GM18867 (cell line): ENCODE data around the gene SMPDL3B.
A peak's percentile ranks its signal among the peaks of the same experiment; 100 is the strongest.

Source experiments
- ATAC-seq: cut with Tn5 transposase; IDR thresholded peaks from one replicate; pipeline ENCODE4 v1.9.1; 2021; ENCODE audit warnings: mild to moderate bottlenecking, moderate library complexity; ENCODE audit not compliant: unreplicated experiment

The SMPDL3B gene

GRCh38 chr1:27934818-27935549 is at the start of gene SMPDL3B:
Gene SMPDL3B (plus strand): TSS chr1:27935000. CDS start chr1:27935184, 184 bp downstream.
- no peak for ATAC-seq

GRCh38 chr1:27885114-27885528 is 49.7 kb upstream of the SMPDL3B start:
- no peak for ATAC-seq

- ATAC-seq, result no peak
Measured at GRCh38 chr1:27885621-27886352, 49.0 kb upstream of the SMPDL3B start.

- no peak for ATAC-seq
Measured at GRCh38 chr1:27886353-27886679, 48.5 kb upstream of the SMPDL3B start.

GRCh38 chr1:27886744-27887143 is 48.1 kb upstream of the SMPDL3B start:
- ATAC-seq, result no peak

- no peak for ATAC-seq
Measured at GRCh38 chr1:27887215-27888021, 47.4 kb upstream of the SMPDL3B start.

GRCh38 chr1:27889506-27889905 is 45.3 kb upstream of the SMPDL3B start:
- ATAC-seq, result no peak

- peak; percentile 43 for ATAC-seq
Measured at GRCh38 chr1:27891196-27891889, 43.5 kb upstream of the SMPDL3B start.

- no peak for ATAC-seq
Measured at GRCh38 chr1:27894521-27894920, 40.3 kb upstream of the SMPDL3B start.

- no peak for ATAC-seq
Measured at GRCh38 chr1:27906759-27907158, 28.0 kb upstream of the SMPDL3B start.

GRCh38 chr1:27912429-27912828 is 22.4 kb upstream of the SMPDL3B start:
- no peak for ATAC-seq

- no peak for ATAC-seq
Measured at GRCh38 chr1:27915082-27915575, 19.7 kb upstream of the SMPDL3B start.

- no peak for ATAC-seq
Measured at GRCh38 chr1:27922272-27922671, 12.5 kb upstream of the SMPDL3B start.

- no peak for ATAC-seq
Measured at GRCh38 chr1:27928216-27928954, 6.4 kb upstream of the SMPDL3B start.

GRCh38 chr1:27931184-27931583 is 3.6 kb upstream of the SMPDL3B start:
- ATAC-seq, result no peak

GRCh38 chr1:27931759-27932158 is 3.0 kb upstream of the SMPDL3B start:
- no peak for ATAC-seq

- ATAC-seq, result no peak
Measured at GRCh38 chr1:27935721-27936120, 921 bp downstream of the SMPDL3B start.

GRCh38 chr1:27936370-27936769 is 1.6 kb downstream of the SMPDL3B start:
- no peak for ATAC-seq

- no peak for ATAC-seq
Measured at GRCh38 chr1:27937524-27937836, 2.7 kb downstream of the SMPDL3B start.

- no peak for ATAC-seq
Measured at GRCh38 chr1:27938488-27938887, 3.7 kb downstream of the SMPDL3B start.
